ENCODE data around the gene HOXB6.
A peak's percentile ranks its signal among the peaks of the same experiment; 100 is the strongest.

The HOXB6 gene

GRCh38 chr17:48596000-48596734 lies 8.6 kb downstream of the HOXB6 start (continued):
- TF ChIP-seq, protein P1, sequence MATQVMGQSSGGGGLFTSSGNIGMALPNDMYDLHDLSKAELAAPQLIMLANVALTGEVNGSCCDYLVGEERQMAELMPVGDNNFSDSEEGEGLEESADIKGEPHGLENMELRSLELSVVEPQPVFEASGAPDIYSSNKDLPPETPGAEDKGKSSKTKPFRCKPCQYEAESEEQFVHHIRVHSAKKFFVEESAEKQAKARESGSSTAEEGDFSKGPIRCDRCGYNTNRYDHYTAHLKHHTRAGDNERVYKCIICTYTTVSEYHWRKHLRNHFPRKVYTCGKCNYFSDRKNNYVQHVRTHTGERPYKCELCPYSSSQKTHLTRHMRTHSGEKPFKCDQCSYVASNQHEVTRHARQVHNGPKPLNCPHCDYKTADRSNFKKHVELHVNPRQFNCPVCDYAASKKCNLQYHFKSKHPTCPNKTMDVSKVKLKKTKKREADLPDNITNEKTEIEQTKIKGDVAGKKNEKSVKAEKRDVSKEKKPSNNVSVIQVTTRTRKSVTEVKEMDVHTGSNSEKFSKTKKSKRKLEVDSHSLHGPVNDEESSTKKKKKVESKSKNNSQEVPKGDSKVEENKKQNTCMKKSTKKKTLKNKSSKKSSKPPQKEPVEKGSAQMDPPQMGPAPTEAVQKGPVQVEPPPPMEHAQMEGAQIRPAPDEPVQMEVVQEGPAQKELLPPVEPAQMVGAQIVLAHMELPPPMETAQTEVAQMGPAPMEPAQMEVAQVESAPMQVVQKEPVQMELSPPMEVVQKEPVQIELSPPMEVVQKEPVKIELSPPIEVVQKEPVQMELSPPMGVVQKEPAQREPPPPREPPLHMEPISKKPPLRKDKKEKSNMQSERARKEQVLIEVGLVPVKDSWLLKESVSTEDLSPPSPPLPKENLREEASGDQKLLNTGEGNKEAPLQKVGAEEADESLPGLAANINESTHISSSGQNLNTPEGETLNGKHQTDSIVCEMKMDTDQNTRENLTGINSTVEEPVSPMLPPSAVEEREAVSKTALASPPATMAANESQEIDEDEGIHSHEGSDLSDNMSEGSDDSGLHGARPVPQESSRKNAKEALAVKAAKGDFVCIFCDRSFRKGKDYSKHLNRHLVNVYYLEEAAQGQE (tag by site-specific recombination; IDR thresholded peaks at IDR 0.05): no peak
- TF ChIP-seq ZNF274 (IDR thresholded peaks at IDR 0.05; ENCODE audit: low read length): no peak
- no peak for TF ChIP-seq ZNF274 (tag by site-specific recombination; IDR thresholded peaks at IDR 0.05; ENCODE audit: borderline replicate concordance)
- 0 out of 2 replicates have a peak, but pooled peaks have one; percentile 10 for TF ChIP-seq ZNF624 (tag by site-specific recombination; IDR thresholded peaks at IDR 0.05)
- peak; percentile 78 for TF ChIP-seq ZIC2 (tag by site-specific recombination; IDR thresholded peaks at IDR 0.05)
- no peak; the same call in 1 of the 2 replicates for TF ChIP-seq ZBTB7A (tag by site-specific recombination; IDR thresholded peaks at IDR 0.05; ENCODE audit: low read depth)
- TF ChIP-seq, protein P2, sequence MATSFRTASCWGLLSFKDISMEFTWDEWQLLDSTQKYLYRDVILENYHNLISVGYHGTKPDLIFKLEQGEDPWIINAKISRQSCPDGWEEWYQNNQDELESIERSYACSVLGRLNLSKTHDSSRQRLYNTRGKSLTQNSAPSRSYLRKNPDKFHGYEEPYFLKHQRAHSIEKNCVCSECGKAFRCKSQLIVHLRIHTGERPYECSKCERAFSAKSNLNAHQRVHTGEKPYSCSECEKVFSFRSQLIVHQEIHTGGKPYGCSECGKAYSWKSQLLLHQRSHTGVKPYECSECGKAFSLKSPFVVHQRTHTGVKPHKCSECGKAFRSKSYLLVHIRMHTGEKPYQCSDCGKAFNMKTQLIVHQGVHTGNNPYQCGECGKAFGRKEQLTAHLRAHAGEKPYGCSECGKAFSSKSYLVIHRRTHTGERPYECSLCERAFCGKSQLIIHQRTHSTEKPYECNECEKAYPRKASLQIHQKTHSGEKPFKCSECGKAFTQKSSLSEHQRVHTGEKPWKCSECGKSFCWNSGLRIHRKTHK (tag by site-specific recombination; IDR thresholded peaks at IDR 0.05): no peak
- TF ChIP-seq SCRT2 (tag by site-specific recombination; IDR thresholded peaks at IDR 0.05): peak; percentile 92
- TF ChIP-seq ZSCAN4 (tag by site-specific recombination; IDR thresholded peaks at IDR 0.05): no peak
- TF ChIP-seq ZNF248 (tag by site-specific recombination; IDR thresholded peaks at IDR 0.05): no peak
- peak; percentile 65; the same call in 1 of the 2 replicates for TF ChIP-seq ZNF423 (tag by site-specific recombination; IDR thresholded peaks at IDR 0.05)
- TF ChIP-seq ZNF561 (tag by site-specific recombination; IDR thresholded peaks at IDR 0.05; ENCODE audit: borderline replicate concordance): no peak
- TF ChIP-seq ZNF239 (tag by site-specific recombination; IDR thresholded peaks at IDR 0.05): no peak
- no peak for TF ChIP-seq ZNF664 (tag by site-specific recombination; IDR thresholded peaks at IDR 0.05)
- TF ChIP-seq ZNF473 (tag by site-specific recombination; IDR thresholded peaks at IDR 0.05): no peak
- TF ChIP-seq ZNF623 (tag by site-specific recombination; IDR thresholded peaks at IDR 0.05): no peak
- 0 out of 2 replicates have a peak, but pooled peaks have one; percentile 9 for TF ChIP-seq ZNF335 (tag by site-specific recombination; conservative IDR thresholded peaks at IDR 0.05)
- no peak; the same call in 1 of the 2 replicates for TF ChIP-seq GLIS2 (tag by site-specific recombination; IDR thresholded peaks at IDR 0.05)

DNA sequence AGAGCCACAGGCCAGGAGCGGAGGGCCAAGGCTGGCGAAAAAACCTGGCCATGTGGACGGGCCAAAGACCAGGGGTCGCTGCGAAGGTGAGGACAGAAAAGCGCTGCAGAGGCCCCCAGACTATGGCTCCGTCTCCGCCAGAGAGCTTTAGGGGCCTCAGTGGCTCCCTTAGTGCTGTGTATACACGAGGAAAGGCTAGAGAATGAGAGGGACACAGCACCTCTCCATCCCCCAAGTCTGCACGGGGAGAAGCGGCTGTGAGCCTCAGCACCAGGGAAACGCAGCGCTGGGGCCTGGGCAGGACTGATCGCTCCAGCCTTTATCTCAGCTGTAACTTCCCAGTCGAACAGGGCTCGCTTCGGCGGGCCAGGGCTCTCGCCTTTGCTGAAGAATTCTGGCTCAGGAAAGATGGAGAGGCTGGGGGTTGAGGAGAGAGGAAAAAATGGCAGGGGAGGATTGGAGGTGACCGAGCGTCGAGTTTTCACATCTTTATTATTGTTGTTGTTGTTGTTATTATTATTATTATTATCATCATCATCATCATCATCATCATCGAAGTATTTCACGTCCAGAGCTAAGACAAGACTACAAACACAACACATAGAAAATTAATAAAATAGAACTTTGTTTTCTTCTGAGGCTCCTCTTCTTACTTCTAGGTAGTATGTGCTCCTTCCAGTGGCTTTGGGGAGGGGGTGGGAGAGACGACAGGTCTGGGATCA lies 9.3 kb downstream of the HOXB6 start:
- Histone ChIP-seq H3K4me1 (ENCODE audit: control insufficient read depth, insufficient read depth, low read length) (peaks cover 42% of the 10 kb centered on the region), H3K36me3 (ENCODE audit: control insufficient read depth in 2 of 2, insufficient read depth in 1 of 2, low read length in 2 of 2) (peaks cover 5 to 46% of the 10 kb centered on the region in 2 experiments; a peak in 2 of 3 replicates), H3K9me3 (ENCODE audit: control insufficient read depth, insufficient read depth, low read depth, low read length) (no peaks in the 10 kb centered on the region), H3K4me3 (ENCODE audit: low read depth, low read length) (no peak overlapping the region), H3K27ac (ENCODE audit: extremely low read depth, low read depth, low read length) (peak overlapping the region; percentile 87; the same call in 1 of the 2 replicates)
- ChIA-PET POLR2A (no interaction called here), CTCF (interaction anchor here (0.6 to 6.0 kb wide), 11 partner anchors 23 to 578 kb away, joined by 3 to 52 read pairs (median 5); no protein-coding TSS in a partner anchor)
- peak; percentile 9; the same call in 1 of the 2 replicates for TF ChIP-seq ZNF600 (tag by site-specific recombination; IDR thresholded peaks at IDR 0.05)
- peak; percentile 69; the same call in 1 of the 2 replicates for TF ChIP-seq REPIN1 (tag by site-specific recombination; IDR thresholded peaks at IDR 0.05; ENCODE audit: low read depth)
- TF ChIP-seq ZNF843 (tag by site-specific recombination; IDR thresholded peaks at IDR 0.05): no peak
- no peak for TF ChIP-seq HOXD13 (CRISPR knock-in tag; IDR thresholded peaks at IDR 0.05; ENCODE audit: borderline replicate concordance)
- no peak for TF ChIP-seq ZNF169 (tag by site-specific recombination; IDR thresholded peaks at IDR 0.05)
- TF ChIP-seq, protein P1 (tag by site-specific recombination; IDR thresholded peaks at IDR 0.05): no peak
- TF ChIP-seq ZNF664 (tag by site-specific recombination; IDR thresholded peaks at IDR 0.05): no peak
